Measurements from ENCODE around the gene ACAP2. TPM values are rescaled to one million over a fixed set of nuclear protein-coding genes. Genes with fewer than 3 reads are reported as not detected.
A peak's percentile ranks its signal among the peaks of the same experiment; 100 is the strongest.

The ACAP2 gene
- polyA plus RNA-seq, 3 donors, result 41.5 to 96.5 (median 71.6) TPM

GRCh38 chr3:195263925-195264600, 178.8 kb downstream of the ACAP2 start:
- 99% methylated on average over 8 of the region's 10 CpGs for WGBS (ENCODE audit: insufficient coverage)
- Histone ChIP-seq H3K4me1 (ENCODE audit: control insufficient read depth in 1 of 2, insufficient read depth in 2 of 2, low read length in 2 of 2) (peaks cover 43 to 60% of the 10 kb centered on the region in 2 donors), H3K9ac (ENCODE audit: insufficient read depth, low read length, poor library complexity, severe bottlenecking) (no peak overlapping the region), H3K4me2 (replicated peaks; ENCODE audit: extremely low read depth, low read length, poor library complexity, severe bottlenecking) (peak overlapping the region; percentile 38), H3K36me3 (replicated peaks in 1 of 2; ENCODE audit: control insufficient read depth in 1 of 2, insufficient read depth in 2 of 2, low read length in 2 of 2) (peaks cover 3 to 28% of the 10 kb centered on the region in 2 donors), H3K27me3 (ENCODE audit: control insufficient read depth in 2 of 2, insufficient read depth in 2 of 2, low read length in 2 of 2) (no peaks in the 10 kb centered on the region), H4K20me1 (ENCODE audit: insufficient read depth, low read length) (peaks cover 6% of the 10 kb centered on the region), H3K79me2 (ENCODE audit: insufficient read depth, low read length) (peaks cover 51% of the 10 kb centered on the region), H3K4me3 (replicated peaks in 1 of 3; ENCODE audit: low read depth in 2 of 3, low read length in 3 of 3) (peak overlapping the region in 1 of 3 experiments; percentile 25), H2AFZ (ENCODE audit: insufficient read depth, low read depth, low read length, poor library complexity, severe bottlenecking) (no peak overlapping the region), H3K27ac (ENCODE audit: low read depth in 1 of 2, low read length in 2 of 2) (peak overlapping the region; percentile 34 to 68), H3K9me3 (replicated peaks in 1 of 2; ENCODE audit: control insufficient read depth in 1 of 2, insufficient read depth in 1 of 2, low read length in 2 of 2) (no peaks in the 10 kb centered on the region)
- peaks cover 0 to 1% (median 0%) of the 10 kb centered on the region in 7 donors for H3K9me3 Mint-ChIP-seq
- H3K27me3 Mint-ChIP-seq (ENCODE audit: low read depth in 3 of 3), result peaks cover 0 to 2% (median 0%) of the 10 kb centered on the region in 3 donors
- peak overlapping the region in 1 of 2 donors; percentile 4 for H3K4me3 Mint-ChIP-seq
- intact Hi-C loops (cut with micrococcal nuclease), result loop anchor here in 1 of 2 donors (5.0 kb wide), 3 partner anchors 178 to 592 kb away; partner anchors contain the start of genes ACAP2 and LSG1
- peaks cover 45% of the 10 kb centered on the region for H3K4me1 Mint-ChIP-seq
- DNase-seq, result no peak
- TF ChIP-seq, protein P1, sequence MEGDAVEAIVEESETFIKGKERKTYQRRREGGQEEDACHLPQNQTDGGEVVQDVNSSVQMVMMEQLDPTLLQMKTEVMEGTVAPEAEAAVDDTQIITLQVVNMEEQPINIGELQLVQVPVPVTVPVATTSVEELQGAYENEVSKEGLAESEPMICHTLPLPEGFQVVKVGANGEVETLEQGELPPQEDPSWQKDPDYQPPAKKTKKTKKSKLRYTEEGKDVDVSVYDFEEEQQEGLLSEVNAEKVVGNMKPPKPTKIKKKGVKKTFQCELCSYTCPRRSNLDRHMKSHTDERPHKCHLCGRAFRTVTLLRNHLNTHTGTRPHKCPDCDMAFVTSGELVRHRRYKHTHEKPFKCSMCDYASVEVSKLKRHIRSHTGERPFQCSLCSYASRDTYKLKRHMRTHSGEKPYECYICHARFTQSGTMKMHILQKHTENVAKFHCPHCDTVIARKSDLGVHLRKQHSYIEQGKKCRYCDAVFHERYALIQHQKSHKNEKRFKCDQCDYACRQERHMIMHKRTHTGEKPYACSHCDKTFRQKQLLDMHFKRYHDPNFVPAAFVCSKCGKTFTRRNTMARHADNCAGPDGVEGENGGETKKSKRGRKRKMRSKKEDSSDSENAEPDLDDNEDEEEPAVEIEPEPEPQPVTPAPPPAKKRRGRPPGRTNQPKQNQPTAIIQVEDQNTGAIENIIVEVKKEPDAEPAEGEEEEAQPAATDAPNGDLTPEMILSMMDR (IDR thresholded peaks at IDR 0.05), result no peak
- peak overlapping the region; percentile 78 to 90 (median 85) for H3K27ac Mint-ChIP-seq
- H3K36me3 Mint-ChIP-seq, result peaks cover 35 to 36% of the 10 kb centered on the region in 2 donors

GRCh38 chr3:195263193-195263924, 179.5 kb downstream of the ACAP2 start:
- Mint-ChIP-seq H3K4me1 (peaks cover 47% of the 10 kb centered on the region), H3K4me3 (peak overlapping the region in 1 of 2 donors; percentile 54), H3K27me3 (ENCODE audit: low read depth in 3 of 3) (no peaks in the 10 kb centered on the region), H3K36me3 (peaks cover 32 to 35% of the 10 kb centered on the region in 2 donors), H3K9me3 (no peaks in the 10 kb centered on the region), H3K27ac (peak overlapping the region; percentile 78 to 90 (median 85))
- Histone ChIP-seq H3K4me1 (ENCODE audit: control insufficient read depth in 1 of 2, insufficient read depth in 2 of 2, low read length in 2 of 2) (peaks cover 40 to 56% of the 10 kb centered on the region in 2 donors), H4K20me1 (ENCODE audit: insufficient read depth, low read length) (no peaks in the 10 kb centered on the region), H3K9me3 (replicated peaks in 1 of 2; ENCODE audit: control insufficient read depth in 1 of 2, insufficient read depth in 1 of 2, low read length in 2 of 2) (no peaks in the 10 kb centered on the region), H3K27me3 (ENCODE audit: control insufficient read depth in 2 of 2, insufficient read depth in 2 of 2, low read length in 2 of 2) (no peaks in the 10 kb centered on the region), H3K79me2 (ENCODE audit: insufficient read depth, low read length) (peaks cover 44% of the 10 kb centered on the region), H3K36me3 (replicated peaks in 1 of 2; ENCODE audit: control insufficient read depth in 1 of 2, insufficient read depth in 2 of 2, low read length in 2 of 2) (peaks cover 3 to 28% of the 10 kb centered on the region in 2 donors), H3K4me3 (replicated peaks in 1 of 3; ENCODE audit: low read depth in 2 of 3, low read length in 3 of 3) (peak overlapping the region in 1 of 3 experiments; percentile 25), H3K4me2 (replicated peaks; ENCODE audit: extremely low read depth, low read length, poor library complexity, severe bottlenecking) (peak overlapping the region; percentile 38), H3K27ac (ENCODE audit: low read depth in 1 of 2, low read length in 2 of 2) (peak overlapping the region; percentile 34 to 68), H2AFZ (ENCODE audit: insufficient read depth, low read depth, low read length, poor library complexity, severe bottlenecking) (no peak overlapping the region), H3K9ac (ENCODE audit: insufficient read depth, low read length, poor library complexity, severe bottlenecking) (no peak overlapping the region)
- peak; percentile 61 to 75 (median 67) for DNase-seq
- TF ChIP-seq, protein P1 (IDR thresholded peaks at IDR 0.05), result no peak
- intact Hi-C loops (cut with micrococcal nuclease), result loop anchor here in 1 of 2 donors (5.0 kb wide), 3 partner anchors 179 to 591 kb away; partner anchors contain the start of genes ACAP2 and LSG1
- WGBS (ENCODE audit: insufficient coverage), result 100% methylated on average over 1 of the region's 11 CpGs
